Measurements from ENCODE around the gene ZDHHC7. TPM values are rescaled to one million over a fixed set of nuclear protein-coding genes. Genes with fewer than 3 reads are reported as not detected.

ZDHHC7 gene
- total RNA-seq, 1 experiment from 2014 or later: 39.1 TPM

GRCh38 chr16:84990782-84991181 lies 20.6 kb downstream of the ZDHHC7 start:
- no peak for DNase-seq
- Histone ChIP-seq H3K23me2 (ENCODE audit: insufficient read length, low read depth, low read length, poor library complexity, severe bottlenecking) (no peaks in the 10 kb centered on the region), H2BK20ac (ENCODE audit: low read depth, low read length, poor library complexity, severe bottlenecking) (no peak overlapping the region), H3K27ac (ENCODE audit: insufficient read length, low read depth, low read length) (no peak overlapping the region), H2AFZ (ENCODE audit: low read length) (no peak overlapping the region), H4K91ac (ENCODE audit: insufficient read length, low read depth, low read length) (no peak overlapping the region), H2BK15ac (ENCODE audit: low read depth, low read length) (no peak overlapping the region), H4K5ac (ENCODE audit: insufficient read length, low read depth, low read length) (no peak overlapping the region), H2AK5ac (ENCODE audit: insufficient read length, low read length) (no peak overlapping the region), H3K4me2 (ENCODE audit: insufficient read depth, insufficient read length, low read length) (no peak overlapping the region), H2BK120ac (ENCODE audit: low read depth, low read length, poor library complexity, severe bottlenecking) (no peak overlapping the region), H3K14ac (ENCODE audit: insufficient read depth, low read length) (no peak overlapping the region), H3K4ac (ENCODE audit: low read depth, low read length) (no peak overlapping the region), H3K18ac (ENCODE audit: insufficient read length, low read depth, low read length) (no peak overlapping the region), H4K20me1 (ENCODE audit: control insufficient read depth, insufficient read depth, insufficient read length) (no peaks in the 10 kb centered on the region), H2BK12ac (ENCODE audit: insufficient read length, low read depth, low read length) (no peak overlapping the region), H3T11ph (ENCODE audit: low read length) (no peak overlapping the region), H4K8ac (replicated peaks; ENCODE audit: insufficient read length, low read depth, low read length) (no peak overlapping the region), H3K4me1 (ENCODE audit: insufficient read depth, low read length) (no peaks in the 10 kb centered on the region), H3K56ac (ENCODE audit: insufficient read length, low read depth, low read length) (no peak overlapping the region), H2BK5ac (ENCODE audit: insufficient read length, low read length) (no peak overlapping the region), H3K9ac (ENCODE audit: extremely low read depth, insufficient read length, low read length) (no peak overlapping the region), H3K27me3 (ENCODE audit: insufficient read depth, low read length) (no peaks in the 10 kb centered on the region), H3K79me1 (ENCODE audit: insufficient read depth, low read depth, low read length, poor library complexity, severe bottlenecking) (peaks cover 4% of the 10 kb centered on the region), H3K79me2 (ENCODE audit: insufficient read depth, low read length) (no peaks in the 10 kb centered on the region; the same call in 1 of the 2 replicates), H3K9me3 (ENCODE audit: control insufficient read depth, low read depth, low read length) (no peaks in the 10 kb centered on the region), H3K23ac (ENCODE audit: insufficient read length, low read depth, low read length) (no peak overlapping the region)
- Mint-ChIP-seq H3K27me3 (ENCODE audit: low read depth) (no peaks in the 10 kb centered on the region; the same call in 1 of the 2 replicates), H3K4me1 (peaks cover 2 to 13% of the 10 kb centered on the region in 2 experiments; a peak in 2 of 4 replicates), H3K27ac (no peak overlapping the region), H3K4me3 (no peak overlapping the region), H3K9me3 (no peaks in the 10 kb centered on the region), H3K36me3 (ENCODE audit: insufficient read depth in 1 of 3, low read depth in 3 of 3) (peaks cover 42 to 76% (median 72%) of the 10 kb centered on the region in 3 experiments; a peak in 6 of 7 replicates)
- no CpG with 5 or more reads among the region's 9 CpGs for WGBS (ENCODE audit: extremely low coverage, insufficient read length, low lambda C conversion rate)
- no peak for TF ChIP-seq CTCF (conservative IDR thresholded peaks at IDR 0.05)

Data from H9 (cell line).